ENCODE measurements around the gene FAM210B. TPM values are rescaled to one million over a fixed set of nuclear protein-coding genes. Genes with fewer than 3 reads are reported as not detected.
"Not testable (repeated sequence)": the region's sequence is repeated elsewhere in the genome, so short reads cannot be mapped to it uniquely, and the experiment has no call there.

FAM210B gene
- total and polyA plus RNA-seq, 2 experiments from 2014 or later = 64.2 to 101 TPM

DNA sequence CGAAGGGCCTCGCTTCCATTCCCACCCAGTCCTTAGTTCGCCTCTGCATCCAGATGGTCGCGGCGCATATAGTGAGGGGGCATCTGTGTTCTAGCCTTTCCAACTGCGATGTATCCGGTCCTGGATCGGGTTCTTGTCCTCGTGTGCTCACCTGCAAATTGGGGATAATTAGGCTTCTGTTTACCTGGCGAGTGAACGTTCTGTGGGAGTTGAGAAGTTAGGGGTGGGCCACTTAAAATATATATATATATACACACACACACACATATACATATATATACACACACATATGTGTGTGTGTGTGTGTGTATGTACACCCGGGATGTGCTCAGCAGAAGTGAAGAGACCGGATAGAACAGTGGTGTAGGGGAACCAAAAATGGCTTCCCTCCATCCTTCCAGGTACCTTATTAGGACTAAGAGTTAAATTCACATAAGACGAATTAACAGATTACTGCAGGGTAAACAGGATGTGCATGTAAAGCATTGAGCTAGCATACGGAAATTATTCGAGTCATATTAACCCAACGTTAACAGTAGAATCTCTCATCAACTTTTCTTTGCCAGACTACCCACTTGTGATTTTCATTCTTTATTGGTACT is 34.2 kb downstream of the FAM210B start:
- Histone ChIP-seq H3K27ac (peak overlapping the region; percentile 82), H3K4me3 (peak overlapping the region; percentile 62), H3K9me3 (ENCODE audit: low read depth) (no peaks in the 10 kb centered on the region), H3K27me3 (no peaks in the 10 kb centered on the region), H3K36me3 (peaks cover 26% of the 10 kb centered on the region), H3K4me1 (ENCODE audit: low read depth) (peaks cover 13% of the 10 kb centered on the region)
- no peak for DNase-seq (ENCODE audit: low read depth in 1 of 2, low spot score in 1 of 2)
- TF ChIP-seq, protein P1, sequence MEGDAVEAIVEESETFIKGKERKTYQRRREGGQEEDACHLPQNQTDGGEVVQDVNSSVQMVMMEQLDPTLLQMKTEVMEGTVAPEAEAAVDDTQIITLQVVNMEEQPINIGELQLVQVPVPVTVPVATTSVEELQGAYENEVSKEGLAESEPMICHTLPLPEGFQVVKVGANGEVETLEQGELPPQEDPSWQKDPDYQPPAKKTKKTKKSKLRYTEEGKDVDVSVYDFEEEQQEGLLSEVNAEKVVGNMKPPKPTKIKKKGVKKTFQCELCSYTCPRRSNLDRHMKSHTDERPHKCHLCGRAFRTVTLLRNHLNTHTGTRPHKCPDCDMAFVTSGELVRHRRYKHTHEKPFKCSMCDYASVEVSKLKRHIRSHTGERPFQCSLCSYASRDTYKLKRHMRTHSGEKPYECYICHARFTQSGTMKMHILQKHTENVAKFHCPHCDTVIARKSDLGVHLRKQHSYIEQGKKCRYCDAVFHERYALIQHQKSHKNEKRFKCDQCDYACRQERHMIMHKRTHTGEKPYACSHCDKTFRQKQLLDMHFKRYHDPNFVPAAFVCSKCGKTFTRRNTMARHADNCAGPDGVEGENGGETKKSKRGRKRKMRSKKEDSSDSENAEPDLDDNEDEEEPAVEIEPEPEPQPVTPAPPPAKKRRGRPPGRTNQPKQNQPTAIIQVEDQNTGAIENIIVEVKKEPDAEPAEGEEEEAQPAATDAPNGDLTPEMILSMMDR (IDR thresholded peaks at IDR 0.05; ENCODE audit: low read depth, low read length) = no peak

DNA sequence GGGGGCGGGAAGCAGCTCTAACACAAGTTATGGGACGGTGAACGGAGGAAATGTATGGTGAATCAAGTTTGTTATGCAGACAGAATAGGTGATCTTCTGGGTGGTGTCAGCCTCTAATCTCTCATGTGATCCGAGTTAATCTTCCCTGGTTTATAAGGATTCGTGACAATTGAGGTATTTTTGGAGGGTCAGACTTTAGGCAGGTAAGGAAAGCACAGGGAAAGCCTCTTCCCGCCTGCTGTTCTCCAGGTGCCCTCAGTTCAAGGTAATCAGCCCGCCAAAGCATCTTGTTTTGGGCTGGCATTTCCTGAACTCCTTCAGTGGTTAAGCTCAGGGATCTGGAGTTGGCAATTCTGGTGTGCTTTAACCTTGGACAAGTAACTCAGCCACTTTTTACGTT is 34.9 kb downstream of the FAM210B start:
- no peak for DNase-seq (ENCODE audit: low read depth in 1 of 2, low spot score in 1 of 2)
- Histone ChIP-seq H3K27me3 (no peaks in the 10 kb centered on the region), H3K27ac (no peak overlapping the region), H3K9me3 (ENCODE audit: low read depth) (no peaks in the 10 kb centered on the region), H3K4me1 (ENCODE audit: low read depth) (peaks cover 13% of the 10 kb centered on the region), H3K4me3 (peak overlapping the region; percentile 62), H3K36me3 (peaks cover 33% of the 10 kb centered on the region)
- TF ChIP-seq, protein P1 (IDR thresholded peaks at IDR 0.05; ENCODE audit: low read depth, low read length) = no peak

DNA sequence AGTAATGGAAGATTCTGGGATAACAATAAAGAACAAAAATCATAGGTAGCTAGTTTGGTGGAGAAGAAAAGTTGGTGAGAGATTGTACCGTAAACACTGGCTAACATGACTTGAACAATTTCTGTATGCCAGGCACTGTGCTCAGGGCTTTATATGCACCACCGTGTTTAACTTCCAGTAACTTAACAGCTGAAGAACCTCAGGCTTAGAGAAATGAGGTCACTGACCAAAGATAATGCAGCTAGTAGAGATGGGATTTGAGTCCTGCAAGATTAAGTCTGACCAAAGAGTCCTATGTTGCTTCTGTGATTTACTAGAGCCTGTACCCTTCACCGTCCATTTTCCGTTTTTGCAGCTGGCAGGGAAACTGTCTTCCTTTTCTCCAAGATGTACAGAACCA is 36.4 kb downstream of the FAM210B start:
- TF ChIP-seq, protein P1 (IDR thresholded peaks at IDR 0.05; ENCODE audit: low read depth, low read length) = no peak
- H3K4me1 ChIP-seq (ENCODE audit: low read depth) = peaks cover 14% of the 10 kb centered on the region
- H3K27ac ChIP-seq = no peak overlapping the region
- peaks cover 48% of the 10 kb centered on the region for H3K36me3 ChIP-seq
- no peaks in the 10 kb centered on the region for H3K9me3 ChIP-seq (ENCODE audit: low read depth)
- no peak for DNase-seq (ENCODE audit: low read depth in 1 of 2, low spot score in 1 of 2)
- H3K4me3 ChIP-seq = no peak overlapping the region
- no peaks in the 10 kb centered on the region for H3K27me3 ChIP-seq

DNA sequence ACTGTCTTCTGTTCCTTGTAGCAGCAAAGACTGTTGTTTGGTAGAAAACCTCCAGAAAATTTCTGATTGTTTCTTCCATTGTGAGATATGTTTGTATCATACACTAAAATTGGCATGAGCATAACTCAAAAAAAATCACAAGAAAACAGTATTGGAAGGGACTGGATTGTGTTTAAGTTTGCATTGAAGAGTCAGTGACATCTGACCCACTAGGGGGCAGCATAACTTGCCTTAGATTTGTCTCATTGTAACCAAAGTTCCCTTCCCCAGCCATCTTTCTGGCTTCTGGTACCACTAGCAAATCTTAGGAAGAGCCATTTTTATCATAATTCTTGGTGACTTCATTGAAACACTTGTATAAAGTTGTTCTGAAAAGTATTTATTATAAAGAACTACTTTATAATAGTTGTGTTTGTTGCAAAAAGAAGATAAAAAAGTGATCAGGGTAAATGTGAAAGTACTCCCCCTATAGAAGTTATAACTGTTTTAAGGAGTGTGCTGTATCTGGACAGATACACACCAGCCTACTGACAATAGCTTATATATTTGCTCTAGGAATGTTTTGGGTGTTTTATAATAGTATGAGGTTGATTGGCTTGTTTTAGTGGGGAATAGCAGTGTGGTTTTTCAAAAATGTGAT is 41.3 kb downstream of the FAM210B start:
- DNase-seq (ENCODE audit: low read depth in 1 of 2, low spot score in 1 of 2) = peak; percentile 74 to 90
- no peak overlapping the region for H3K27ac ChIP-seq
- TF ChIP-seq, protein P1 (IDR thresholded peaks at IDR 0.05; ENCODE audit: low read depth, low read length) = peak; percentile 79
- H3K4me3 ChIP-seq = no peak overlapping the region
- no peaks in the 10 kb centered on the region for H3K27me3 ChIP-seq
- H3K4me1 ChIP-seq (ENCODE audit: low read depth) = peaks cover 3% of the 10 kb centered on the region
- H3K36me3 ChIP-seq = peaks cover 84% of the 10 kb centered on the region
- no peaks in the 10 kb centered on the region for H3K9me3 ChIP-seq (ENCODE audit: low read depth)

DNA sequence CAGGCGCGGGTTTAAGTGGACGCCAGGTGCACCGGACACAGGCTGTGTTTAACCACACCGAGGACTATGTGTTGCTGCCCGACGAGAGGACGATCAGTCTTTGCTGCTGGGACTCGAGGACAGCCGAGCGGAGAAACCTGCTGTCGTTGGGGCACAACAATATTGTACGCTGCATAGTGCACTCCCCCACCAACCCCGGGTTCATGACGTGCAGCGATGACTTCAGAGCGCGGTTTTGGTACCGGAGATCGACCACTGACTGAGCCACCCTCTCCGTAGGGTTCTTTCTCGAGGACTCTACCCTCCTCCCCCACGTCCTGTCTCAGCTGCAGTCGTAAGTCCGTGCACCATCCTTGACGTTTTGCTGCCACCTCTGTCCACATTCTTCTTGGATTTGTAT is 44.7 kb downstream of the FAM210B start:
- no peak for DNase-seq (ENCODE audit: low read depth in 1 of 2, low spot score in 1 of 2)
- Histone ChIP-seq H3K4me1 (ENCODE audit: low read depth) (peaks cover 3% of the 10 kb centered on the region), H3K27ac (no peak overlapping the region), H3K4me3 (no peak overlapping the region), H3K27me3 (no peaks in the 10 kb centered on the region), H3K9me3 (ENCODE audit: low read depth) (no peaks in the 10 kb centered on the region), H3K36me3 (peaks cover 79% of the 10 kb centered on the region)
- TF ChIP-seq, protein P1 (IDR thresholded peaks at IDR 0.05; ENCODE audit: low read depth, low read length) = no peak

DNA sequence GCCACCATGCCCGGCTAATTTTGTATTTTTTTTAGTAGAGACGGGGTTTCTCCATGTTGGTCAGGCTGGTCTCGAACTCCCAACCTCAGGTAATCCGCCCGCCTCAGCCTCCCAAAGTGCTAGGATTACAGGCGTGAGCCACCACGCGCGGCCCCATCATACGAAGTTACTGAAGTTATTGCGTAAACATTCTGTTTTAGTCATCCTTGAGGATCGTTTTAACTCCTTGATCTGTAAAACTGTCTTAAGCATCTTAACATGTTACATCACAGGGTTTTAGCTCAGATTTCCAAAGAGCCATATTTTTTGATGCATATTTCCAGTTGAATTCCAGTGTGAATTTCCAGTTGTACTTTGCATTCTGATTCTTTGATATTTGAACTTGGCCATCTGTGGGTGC is 46.6 kb downstream of the FAM210B start:
- not testable (repeated sequence) for H3K4me1 ChIP-seq (ENCODE audit: low read depth); H3K27me3 ChIP-seq; DNase-seq (ENCODE audit: low read depth in 1 of 2, low spot score in 1 of 2); H3K27ac ChIP-seq; H3K9me3 ChIP-seq (ENCODE audit: low read depth); H3K4me3 ChIP-seq
- peaks cover 69% of the 10 kb centered on the region for H3K36me3 ChIP-seq
